HepG2 (cell line): Measurements from ENCODE around the gene COX4I1. TPM values are rescaled to one million over a fixed set of nuclear protein-coding genes. Genes with fewer than 3 reads are reported as not detected.

ENCODE experiments used
- ARNT ChIP-seq: fragments of 450-650 bp; IDR thresholded peaks from 2 replicates; pipeline ENCODE4 v1.6.1; 2017
- BCL6 ChIP-seq: IDR thresholded peaks from 2 replicates; pipeline ENCODE4 v1.6.1; 2016; ENCODE audit warnings: missing genetic modification reagents, missing compliant biosample characterization
- HOXA9 ChIP-seq: sonication (generic); formaldehyde crosslinking; IDR thresholded peaks from 2 replicates; pipeline ENCODE4 v1.8.1; 2022; ENCODE audit warnings: missing genetic modification reagents, mild to moderate bottlenecking, moderate library complexity, borderline replicate concordance
- HOXD1 ChIP-seq: sonication (generic); formaldehyde crosslinking; IDR thresholded peaks from 2 replicates; pipeline ENCODE4 v1.5.0; 2020; ENCODE audit warnings: missing genetic modification reagents
- MLXIP ChIP-seq: sonication (generic); formaldehyde crosslinking; IDR thresholded peaks from 2 replicates; pipeline ENCODE4 v1.9.0; 2021; ENCODE audit warnings: missing genetic modification reagents, borderline replicate concordance
- THYN1 ChIP-seq: sonication (generic); formaldehyde crosslinking; IDR thresholded peaks from 2 replicates; pipeline ENCODE4 v1.8.1; 2023; ENCODE audit warnings: low read depth, mild to moderate bottlenecking, moderate library complexity, missing genetic modification reagents, borderline replicate concordance
- UBTF ChIP-seq: sonication (generic); formaldehyde crosslinking; IDR thresholded peaks from 2 replicates; pipeline ENCODE4 v1.4.0; 2020; ENCODE audit warnings: mild to moderate bottlenecking, missing genetic modification reagents
- ZNF414 ChIP-seq: sonication (generic); formaldehyde crosslinking; IDR thresholded peaks from 2 replicates; pipeline ENCODE4 v1.5.0; 2020; ENCODE audit warnings: missing genetic modification reagents
- ZNF512 ChIP-seq: sonication (generic); formaldehyde crosslinking; IDR thresholded peaks from 2 replicates; pipeline ENCODE4 v1.4.0; 2020; ENCODE audit warnings: mild to moderate bottlenecking, missing genetic modification reagents
- ZNF883 ChIP-seq: sonication (generic); formaldehyde crosslinking; IDR thresholded peaks from 2 replicates; pipeline ENCODE4 v1.5.1; 2020; ENCODE audit warnings: mild to moderate bottlenecking, missing genetic modification reagents; ENCODE audit errors: not compliant biosample characterization
- ZSCAN30 ChIP-seq: sonication (generic); formaldehyde crosslinking; IDR thresholded peaks from 2 replicates; pipeline ENCODE4 v1.5.0; 2020; ENCODE audit warnings: mild to moderate bottlenecking, missing genetic modification reagents
- polyA plus RNA-seq, 8 experiments: library from polyadenylated mRNA; depleted of rRNA in 3 of 8; stranded (reverse) in 7 of 8; unstranded in 1 of 8; fragments of >200 nt; fragmentation: Illumina TruSeq in 4 of 8; extraction: Trizol in 4 of 8; gene quantifications; 2 replicates each; pipeline versions ENCODE4 v1.2.1 to v1.2.3, GENCODE V29; 2011 to 2016; ENCODE audit warnings: low read depth in 4 of 8, missing spikeins in 1 of 8, mixed read lengths in 1 of 8; ENCODE audit not compliant: insufficient read depth in 1 of 8
- total RNA-seq, 5 experiments: library from RNA; depleted of rRNA; stranded (reverse); fragments of >200 nt; fragmentation: Illumina TruSeq; extraction: Trizol; gene quantifications; 2 replicates each; pipeline ENCODE4 v1.2.3, GENCODE V29; 2016; ENCODE audit warnings: low read depth in 1 of 5
- TF ChIP-seq, protein P1 (sequence below): sonication (generic); formaldehyde crosslinking; IDR thresholded peaks from 2 replicates; pipeline ENCODE4 v1.4.0; 2020; ENCODE audit warnings: mild to moderate bottlenecking, missing genetic modification reagents
- TF ChIP-seq, protein P2 (sequence below): IDR thresholded peaks from 2 replicates; pipeline ENCODE4 v1.6.1; 2016; ENCODE audit warnings: mild to moderate bottlenecking
- TF ChIP-seq, protein P3 (sequence below): sonication (generic); formaldehyde crosslinking; IDR thresholded peaks from 2 replicates; pipeline ENCODE4 v1.8.1; 2022; ENCODE audit warnings: low read depth, mild to moderate bottlenecking, missing genetic modification reagents

Gene COX4I1
- total and polyA plus RNA-seq, 2 of the 13 experiments (the other 11 are each of a cell fraction or from before 2014, with no cell fraction given), result 658 to 902 TPM

GRCh38 chr16:85799497-85800320 lies at the start of gene COX4I1, which contains the start of gene EMC8 (continued):
- TF ChIP-seq, protein P1, sequence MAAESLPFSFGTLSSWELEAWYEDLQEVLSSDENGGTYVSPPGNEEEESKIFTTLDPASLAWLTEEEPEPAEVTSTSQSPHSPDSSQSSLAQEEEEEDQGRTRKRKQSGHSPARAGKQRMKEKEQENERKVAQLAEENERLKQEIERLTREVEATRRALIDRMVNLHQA (CRISPR knock-in tag), result no peak
- TF ChIP-seq ZNF414 (CRISPR knock-in tag) (peak; percentile 96), ARNT (no peak), ZNF883 (CRISPR knock-in tag) (no peak), HOXA9 (CRISPR knock-in tag) (0 out of 2 replicates have a peak, but pooled peaks have one; percentile 9), ZNF512 (CRISPR knock-in tag) (0 out of 2 replicates have a peak, but pooled peaks have one; percentile 51), ZSCAN30 (CRISPR knock-in tag) (peak; percentile 84; the same call in 1 of the 2 replicates), UBTF (CRISPR knock-in tag) (peak; percentile 87), THYN1 (CRISPR knock-in tag) (no peak), HOXD1 (CRISPR knock-in tag) (peak; percentile 87), BCL6 (CRISPR knock-in tag) (peak; percentile 60; the same call in 1 of the 2 replicates), MLXIP (CRISPR knock-in tag) (0 out of 2 replicates have a peak, but pooled peaks have one; percentile 46)
- TF ChIP-seq, protein P2, sequence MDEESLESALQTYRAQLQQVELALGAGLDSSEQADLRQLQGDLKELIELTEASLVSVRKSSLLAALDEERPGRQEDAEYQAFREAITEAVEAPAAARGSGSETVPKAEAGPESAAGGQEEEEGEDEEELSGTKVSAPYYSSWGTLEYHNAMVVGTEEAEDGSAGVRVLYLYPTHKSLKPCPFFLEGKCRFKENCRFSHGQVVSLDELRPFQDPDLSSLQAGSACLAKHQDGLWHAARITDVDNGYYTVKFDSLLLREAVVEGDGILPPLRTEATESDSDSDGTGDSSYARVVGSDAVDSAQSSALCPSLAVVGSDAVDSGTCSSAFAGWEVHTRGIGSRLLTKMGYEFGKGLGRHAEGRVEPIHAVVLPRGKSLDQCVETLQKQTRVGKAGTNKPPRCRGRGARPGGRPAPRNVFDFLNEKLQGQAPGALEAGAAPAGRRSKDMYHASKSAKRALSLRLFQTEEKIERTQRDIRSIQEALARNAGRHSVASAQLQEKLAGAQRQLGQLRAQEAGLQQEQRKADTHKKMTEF (CRISPR knock-in tag), result peak; percentile 97
- TF ChIP-seq, protein P3, sequence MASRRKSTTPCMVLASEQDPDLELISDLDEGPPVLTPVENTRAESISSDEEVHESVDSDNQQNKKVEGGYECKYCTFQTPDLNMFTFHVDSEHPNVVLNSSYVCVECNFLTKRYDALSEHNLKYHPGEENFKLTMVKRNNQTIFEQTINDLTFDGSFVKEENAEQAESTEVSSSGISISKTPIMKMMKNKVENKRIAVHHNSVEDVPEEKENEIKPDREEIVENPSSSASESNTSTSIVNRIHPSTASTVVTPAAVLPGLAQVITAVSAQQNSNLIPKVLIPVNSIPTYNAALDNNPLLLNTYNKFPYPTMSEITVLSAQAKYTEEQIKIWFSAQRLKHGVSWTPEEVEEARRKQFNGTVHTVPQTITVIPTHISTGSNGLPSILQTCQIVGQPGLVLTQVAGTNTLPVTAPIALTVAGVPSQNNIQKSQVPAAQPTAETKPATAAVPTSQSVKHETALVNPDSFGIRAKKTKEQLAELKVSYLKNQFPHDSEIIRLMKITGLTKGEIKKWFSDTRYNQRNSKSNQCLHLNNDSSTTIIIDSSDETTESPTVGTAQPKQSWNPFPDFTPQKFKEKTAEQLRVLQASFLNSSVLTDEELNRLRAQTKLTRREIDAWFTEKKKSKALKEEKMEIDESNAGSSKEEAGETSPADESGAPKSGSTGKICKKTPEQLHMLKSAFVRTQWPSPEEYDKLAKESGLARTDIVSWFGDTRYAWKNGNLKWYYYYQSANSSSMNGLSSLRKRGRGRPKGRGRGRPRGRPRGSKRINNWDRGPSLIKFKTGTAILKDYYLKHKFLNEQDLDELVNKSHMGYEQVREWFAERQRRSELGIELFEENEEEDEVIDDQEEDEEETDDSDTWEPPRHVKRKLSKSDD (CRISPR knock-in tag), result 0 out of 2 replicates have a peak, but pooled peaks have one; percentile 76
